ENCODE measurements around the gene BAIAP2L1.

Gene BAIAP2L1

DNA sequence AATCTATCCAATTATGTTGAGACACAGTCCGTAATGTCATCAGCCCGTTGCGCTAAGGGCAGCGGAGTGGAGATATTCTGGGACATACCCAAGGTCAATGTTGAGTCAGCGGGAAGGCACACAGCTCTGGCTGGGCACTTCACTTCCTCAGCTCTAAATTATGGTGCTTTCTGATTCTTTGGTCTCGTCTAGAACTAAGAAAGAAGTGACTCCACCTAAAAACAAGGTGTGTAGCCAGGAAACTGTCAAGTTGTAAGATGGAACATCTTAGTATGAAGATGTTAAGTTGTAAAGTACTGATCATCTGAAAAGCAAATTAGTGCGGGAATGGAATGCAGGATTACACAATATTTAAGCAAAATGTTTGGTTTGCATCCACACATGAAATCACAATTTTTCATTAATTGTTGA lies 43.1 kb downstream of the BAIAP2L1 start:
- peak; percentile 53 for DNase-seq (ENCODE audit: low read depth)

GRCh38 chr7:98355250-98355538 lies 45.7 kb downstream of the BAIAP2L1 start:
- no peak for DNase-seq (ENCODE audit: low read depth)

DNA sequence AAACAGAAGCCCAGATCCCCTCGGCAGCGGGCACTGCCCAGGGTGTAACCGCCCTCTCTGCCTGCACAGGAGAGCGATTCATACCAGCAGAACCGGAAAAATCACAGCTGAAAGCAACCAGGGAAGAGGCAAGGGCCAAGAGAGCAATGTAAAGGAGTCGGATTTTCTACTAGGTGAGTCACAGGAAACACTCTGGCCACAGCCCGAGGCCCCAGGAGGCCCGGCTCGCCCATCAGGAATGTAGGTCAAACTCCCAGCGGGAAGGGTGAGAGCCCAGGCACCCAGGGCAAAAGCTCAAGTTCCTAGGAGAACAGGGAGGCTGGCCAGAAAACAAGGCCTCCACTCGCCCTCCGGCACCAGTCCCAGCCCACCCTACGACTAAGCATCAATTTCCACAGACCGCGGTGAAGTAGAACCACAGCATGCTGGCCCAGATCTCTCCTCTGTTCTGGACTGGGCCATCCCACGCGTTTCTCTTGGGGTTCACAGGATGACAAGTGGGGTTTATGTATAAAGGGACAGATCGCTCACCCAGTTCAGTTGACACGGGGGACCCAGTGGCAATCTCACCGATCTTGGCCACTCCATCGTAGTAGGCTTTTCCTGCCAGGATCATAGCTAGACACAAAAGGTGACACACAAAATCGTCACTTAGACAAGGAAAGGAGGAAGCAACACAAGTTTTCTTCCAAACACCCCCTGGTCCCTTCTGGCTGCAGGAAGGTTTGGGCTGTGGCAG lies 46.2 kb downstream of the BAIAP2L1 start:
- peak; percentile 93 for DNase-seq (ENCODE audit: low read depth)

GRCh38 chr7:98354052-98354451 lies 46.8 kb downstream of the BAIAP2L1 start:
- DNase-seq (ENCODE audit: low read depth) = no peak

DNA sequence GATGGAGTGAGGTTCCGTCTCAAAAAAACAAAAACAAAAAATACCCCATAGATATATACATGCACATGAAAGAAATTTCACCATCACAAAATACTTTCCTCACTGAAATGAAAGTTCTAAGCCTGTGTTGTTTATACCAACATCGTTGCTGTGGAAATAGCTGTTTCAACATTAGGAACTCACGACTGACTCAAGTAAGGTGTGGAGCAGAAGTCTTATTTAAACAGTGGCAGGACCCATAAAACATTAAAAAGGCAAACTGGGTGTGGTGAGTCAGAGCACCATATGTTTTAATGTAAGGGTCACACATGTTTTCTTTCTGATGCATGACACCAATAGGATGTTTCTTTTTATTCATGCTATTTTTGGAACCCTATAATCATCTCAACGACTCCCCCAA lies 48.3 kb downstream of the BAIAP2L1 start:
- peak; percentile 77 for DNase-seq (ENCODE audit: low read depth)

GRCh38 chr7:98351136-98351535 lies 49.8 kb downstream of the BAIAP2L1 start:
- DNase-seq (ENCODE audit: low read depth) = no peak

- DNase-seq (ENCODE audit: low read depth) = no peak
Observed at GRCh38 chr7:98348726-98349474, 52.0 kb downstream of the BAIAP2L1 start.

DNA sequence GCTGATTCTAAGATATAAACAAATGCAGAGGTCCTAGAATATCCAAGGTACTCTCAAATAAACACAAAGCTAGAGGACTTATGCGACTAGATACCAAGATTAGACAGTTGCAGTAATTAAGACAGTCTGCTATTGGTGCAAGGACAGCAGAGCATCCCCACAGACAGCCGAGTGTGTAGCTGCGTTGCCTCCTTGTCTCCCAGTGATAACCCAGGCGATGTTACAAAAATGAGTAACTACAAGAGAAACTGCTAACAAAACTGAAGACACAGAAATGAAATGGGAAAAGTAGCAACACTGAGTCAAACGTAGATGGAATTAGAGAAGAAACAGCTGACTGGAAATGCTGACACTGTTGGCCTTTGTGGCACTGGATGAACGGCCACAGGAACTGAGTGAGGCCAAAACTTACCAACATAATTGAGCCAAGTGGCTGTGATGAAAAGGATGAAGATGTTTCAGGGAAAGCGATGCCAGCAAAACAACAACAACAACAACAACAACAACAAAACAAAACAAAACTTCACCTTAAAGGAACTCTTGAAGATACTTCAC lies 54.3 kb downstream of the BAIAP2L1 start:
- no peak for DNase-seq (ENCODE audit: low read depth)

GRCh38 chr7:98341106-98341505 lies 59.8 kb downstream of the BAIAP2L1 start:
- DNase-seq (ENCODE audit: low read depth) = peak; percentile 70

- no peak for DNase-seq (ENCODE audit: low read depth)
Observed at GRCh38 chr7:98339043-98339442, 61.8 kb downstream of the BAIAP2L1 start.

- DNase-seq (ENCODE audit: low read depth) = no peak
Observed at GRCh38 chr7:98338441-98338840, 62.4 kb downstream of the BAIAP2L1 start.

GRCh38 chr7:98335411-98335977 lies 65.4 kb downstream of the BAIAP2L1 start:
- DNase-seq (ENCODE audit: low read depth) = no peak

DNA sequence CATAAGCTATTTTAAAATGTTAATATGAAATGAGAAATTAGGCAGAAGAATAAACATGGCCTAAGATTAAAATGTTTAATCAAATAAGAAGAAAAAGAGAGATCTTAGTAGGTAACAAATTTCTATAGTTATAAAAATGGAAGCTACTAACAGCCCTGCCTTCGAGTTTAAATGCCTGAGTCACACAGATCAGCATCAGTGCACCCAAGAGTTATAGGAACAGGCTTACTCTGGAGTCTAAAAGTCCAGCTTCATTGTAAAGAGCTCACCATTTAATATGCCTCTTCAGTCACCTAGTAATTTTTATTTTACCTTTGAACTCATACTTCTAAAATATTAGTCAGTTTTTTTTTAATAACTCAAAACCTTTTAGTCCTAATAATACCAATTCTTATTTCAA lies 66.8 kb downstream of the BAIAP2L1 start:
- no peak for DNase-seq (ENCODE audit: low read depth)

GRCh38 chr7:98330926-98331529 lies 69.9 kb downstream of the BAIAP2L1 start:
- no peak for DNase-seq (ENCODE audit: low read depth)

GRCh38 chr7:98329791-98330373 lies 71.0 kb downstream of the BAIAP2L1 start:
- DNase-seq (ENCODE audit: low read depth) = peak; percentile 51

GRCh38 chr7:98329100-98329790 lies 71.6 kb downstream of the BAIAP2L1 start:
- peak; percentile 32 for DNase-seq (ENCODE audit: low read depth)

DNA sequence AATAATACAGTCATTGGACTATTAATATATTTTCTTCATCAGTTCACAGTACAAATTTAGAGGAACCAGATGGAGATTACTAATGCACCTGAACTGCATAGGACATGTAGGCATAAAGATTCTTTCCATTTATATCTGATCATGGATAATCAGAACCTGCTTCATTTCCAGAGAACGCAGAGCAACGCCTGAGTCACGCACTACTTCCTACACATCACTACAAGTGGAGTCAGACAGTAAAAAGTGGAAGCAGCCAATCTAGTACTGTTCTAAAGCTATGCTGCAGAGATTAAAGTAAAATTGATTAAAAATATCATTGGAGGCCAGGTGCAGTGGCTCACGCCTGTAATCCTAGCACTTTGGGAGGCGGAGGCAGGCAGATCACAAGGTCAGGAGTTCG lies 76.1 kb downstream of the BAIAP2L1 start:
- DNase-seq (ENCODE audit: low read depth) = no peak

DNA sequence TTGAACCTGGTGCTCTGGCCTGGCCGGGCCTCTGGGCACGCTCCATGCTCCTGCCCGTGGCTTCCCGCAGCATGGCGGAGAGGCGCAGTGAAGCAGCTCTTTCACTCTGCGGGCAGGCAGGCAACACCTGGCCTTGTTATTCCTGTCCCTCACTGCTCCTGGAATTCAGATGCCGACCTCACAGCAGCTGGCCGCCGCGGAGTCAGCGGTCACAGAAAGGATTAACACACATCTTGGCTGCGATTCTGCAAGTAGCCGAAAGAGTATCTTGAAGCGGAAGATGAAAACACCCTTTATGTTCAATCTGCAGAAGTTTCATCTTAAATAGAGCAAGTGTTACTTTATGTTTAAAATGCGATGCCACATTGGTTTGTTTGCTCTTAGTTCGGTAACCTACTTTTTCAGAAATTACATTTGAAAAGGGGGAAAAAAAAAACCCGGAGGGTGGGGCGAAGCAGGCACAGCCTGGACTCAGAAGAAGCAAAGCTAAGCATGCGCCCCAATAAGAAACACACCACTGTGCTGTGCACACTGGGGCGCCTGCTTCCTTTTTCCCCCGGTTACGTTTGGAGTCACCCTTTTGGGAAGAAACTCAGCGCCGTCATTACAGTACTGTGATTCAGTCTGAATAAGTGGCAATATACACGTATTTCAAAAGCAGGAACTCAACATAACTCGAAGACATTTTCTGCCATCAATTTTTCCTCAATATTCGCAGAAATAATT lies 77.1 kb downstream of the BAIAP2L1 start:
- no peak for DNase-seq (ENCODE audit: low read depth)

- no peak for DNase-seq (ENCODE audit: low read depth)
Observed at GRCh38 chr7:98322331-98323270, 78.3 kb downstream of the BAIAP2L1 start.

GRCh38 chr7:98321301-98321700 lies 79.6 kb downstream of the BAIAP2L1 start:
- DNase-seq (ENCODE audit: low read depth) = no peak

All from EH (cell line).